Fibroblast of lung (primary cell): ENCODE results near the gene TVP23A. TPM values are rescaled to one million over a fixed set of nuclear protein-coding genes. Genes with fewer than 3 reads are reported as not detected.

Experiments used
- DNase-seq, 2 donors: peaks; one replicate each; pipeline versions ENCODE4 v3.0.0 to v3.0.0-alpha.2; 2010; ENCODE audit warnings: low read depth in 2 of 2
- H2AFZ ChIP-seq: 2 replicates; pipeline ENCODE4 v1.5.1; 2012; ENCODE audit warnings: low read length, control low read depth, inconsistent platforms
- H3K27ac ChIP-seq: 2 replicates; pipeline ENCODE4 v1.5.1; 2011; ENCODE audit warnings: low read length, control low read depth; ENCODE audit not compliant: insufficient read depth
- H3K27me3 ChIP-seq: 2 replicates; pipeline ENCODE4 v1.5.1; 2011; ENCODE audit warnings: mild to moderate bottlenecking, low read length; ENCODE audit not compliant: control insufficient read depth, insufficient read depth
- H3K36me3 ChIP-seq: 2 replicates; pipeline ENCODE4 v1.5.1; 2011; ENCODE audit warnings: low read length; ENCODE audit not compliant: control insufficient read depth, insufficient read depth
- H3K4me1 ChIP-seq: 2 replicates; pipeline ENCODE4 v1.5.1; 2011; ENCODE audit warnings: low read length; ENCODE audit not compliant: control insufficient read depth, insufficient read depth; ENCODE audit errors: extremely low read depth
- H3K4me2 ChIP-seq: 2 replicates; pipeline ENCODE4 v1.5.1; 2011; ENCODE audit warnings: low read length, control low read depth; ENCODE audit not compliant: insufficient read depth; ENCODE audit errors: extremely low read depth
- H3K4me3 ChIP-seq, 4 experiments: fragments of 200-600 bp in 1 of 4; sonication (generic) in 1 of 4; replicated peaks in 1 of 4; 2 replicates each; pipeline ENCODE4 v1.5.1; 2011 to 2016; ENCODE audit warnings: low read length in 4 of 4, low read depth in 3 of 4, mild to moderate bottlenecking in 3 of 4, control low read depth in 2 of 4, inconsistent platforms in 1 of 4, mixed read lengths in 1 of 4; ENCODE audit not compliant: insufficient read depth in 1 of 4; ENCODE audit errors: control extremely low read depth in 1 of 4
- H3K79me2 ChIP-seq: 2 replicates; pipeline ENCODE4 v1.5.1; 2012; ENCODE audit warnings: mild to moderate bottlenecking, low read length, inconsistent platforms; ENCODE audit not compliant: control insufficient read depth, insufficient read depth
- H3K9ac ChIP-seq: 2 replicates; pipeline ENCODE4 v1.5.1; 2011; ENCODE audit warnings: mild to moderate bottlenecking, low read length, control low read depth; ENCODE audit not compliant: insufficient read depth
- H3K9me3 ChIP-seq: 2 replicates; pipeline ENCODE4 v1.5.1; 2012; ENCODE audit warnings: low read depth, low read length; ENCODE audit not compliant: control insufficient read depth, insufficient read depth
- H4K20me1 ChIP-seq: 2 replicates; pipeline ENCODE4 v1.5.1; 2011; ENCODE audit warnings: low read length; ENCODE audit not compliant: control insufficient read depth, insufficient read depth; ENCODE audit errors: extremely low read depth
- CTCF ChIP-seq, 2 donors: IDR thresholded peaks in 1 of 2; conservative IDR thresholded peaks in 1 of 2; 1 replicate in 1 of 2; 2 replicates in 1 of 2; pipeline ENCODE4 v1.5.1; 2011 to 2012; ENCODE audit warnings: low read length in 2 of 2, control low read depth in 1 of 2, inconsistent platforms in 1 of 2, low read depth in 1 of 2, mild to moderate bottlenecking in 1 of 2
- EZH2 ChIP-seq: IDR thresholded peaks from 2 replicates; pipeline ENCODE4 v1.5.1; 2012; ENCODE audit warnings: low read length, control low read depth, mild to moderate bottlenecking; ENCODE audit errors: missing control alignments
- polyA plus RNA-seq, 2 donors: library from polyadenylated mRNA; depleted of rRNA in 1 of 2; stranded (reverse) in 1 of 2; unstranded in 1 of 2; fragments of >200 nt; gene quantifications; 2 replicates each; pipeline ENCODE4 v1.2.1, GENCODE V29; 2011 to 2012; ENCODE audit warnings: missing spikeins in 1 of 2
- total RNA-seq: library from RNA; depleted of rRNA; stranded (reverse); fragments of >200 nt; gene quantifications from 2 replicates; pipeline ENCODE4 v1.2.1, GENCODE V29; 2014

Gene TVP23A
- total and polyA plus RNA-seq, 2 donors (not counting 1 experiment from before 2014, with no cell fraction given) = under 0.01 TPM; not detected in 1

- H2AFZ ChIP-seq = no peak overlapping the region
- no peaks in the 10 kb centered on the region for H3K27me3 ChIP-seq
- H4K20me1 ChIP-seq = no peaks in the 10 kb centered on the region
- no peak overlapping the region for H3K4me2 ChIP-seq
- no peak for TF ChIP-seq EZH2
- no peak for TF ChIP-seq CTCF (conservative IDR thresholded peaks at IDR 0.05 in 1 of 2, IDR thresholded peaks at IDR 0.05 in 1 of 2; ENCODE audit: low read depth in 1 of 2, low read length in 2 of 2)
- H3K36me3 ChIP-seq = peaks cover 13% of the 10 kb centered on the region
- H3K79me2 ChIP-seq = no peaks in the 10 kb centered on the region
- no peak overlapping the region for H3K27ac ChIP-seq
- no peak overlapping the region for H3K4me3 ChIP-seq
- H3K9me3 ChIP-seq = no peaks in the 10 kb centered on the region
- no peak overlapping the region for H3K9ac ChIP-seq
- DNase-seq = no peak
- no peaks in the 10 kb centered on the region for H3K4me1 ChIP-seq
Measured at GRCh38 chr16:10761373-10761772, 57.2 kb downstream of the TVP23A start.

GRCh38 chr16:10760858-10761257 is 57.7 kb downstream of the TVP23A start:
- no peaks in the 10 kb centered on the region for H3K4me1 ChIP-seq
- H3K4me2 ChIP-seq = no peak overlapping the region
- H2AFZ ChIP-seq = no peak overlapping the region
- no peak overlapping the region for H3K9ac ChIP-seq
- no peaks in the 10 kb centered on the region for H3K9me3 ChIP-seq
- DNase-seq = no peak
- H3K36me3 ChIP-seq = peaks cover 11% of the 10 kb centered on the region
- no peaks in the 10 kb centered on the region for H3K79me2 ChIP-seq
- no peak overlapping the region for H3K4me3 ChIP-seq
- no peaks in the 10 kb centered on the region for H3K27me3 ChIP-seq
- no peak overlapping the region for H3K27ac ChIP-seq
- TF ChIP-seq EZH2 = no peak
- no peaks in the 10 kb centered on the region for H4K20me1 ChIP-seq

- H3K27me3 ChIP-seq = no peaks in the 10 kb centered on the region
- no peak overlapping the region for H3K27ac ChIP-seq
- no peak overlapping the region for H2AFZ ChIP-seq
- H3K9ac ChIP-seq = no peak overlapping the region
- no peaks in the 10 kb centered on the region for H3K79me2 ChIP-seq
- H3K4me3 ChIP-seq = no peak overlapping the region
- no peak overlapping the region for H3K4me2 ChIP-seq
- H3K9me3 ChIP-seq = no peaks in the 10 kb centered on the region
- no peaks in the 10 kb centered on the region for H4K20me1 ChIP-seq
- peak in 1 of 2 donors; percentile 70 for DNase-seq
- peaks cover 3% of the 10 kb centered on the region for H3K4me1 ChIP-seq
- no peak for TF ChIP-seq CTCF (conservative IDR thresholded peaks at IDR 0.05 in 1 of 2, IDR thresholded peaks at IDR 0.05 in 1 of 2; ENCODE audit: low read depth in 1 of 2, low read length in 2 of 2)
- no peak for TF ChIP-seq EZH2
- H3K36me3 ChIP-seq = peaks cover 7% of the 10 kb centered on the region
Measured at GRCh38 chr16:10756574-10756973, 62.0 kb downstream of the TVP23A start.
